GM19328 (cell line): ENCODE data around the gene LRRC7.
"Not testable (repeated sequence)": the region's sequence is repeated elsewhere in the genome, so short reads cannot be mapped to it uniquely, and the experiment has no call there.

Experiments
- ATAC-seq: cut with Tn5 transposase; IDR thresholded peaks from one replicate; pipeline ENCODE4 v1.9.1; 2021; ENCODE audit warnings: mild to moderate bottlenecking, moderate library complexity; ENCODE audit not compliant: unreplicated experiment

LRRC7 gene

DNA sequence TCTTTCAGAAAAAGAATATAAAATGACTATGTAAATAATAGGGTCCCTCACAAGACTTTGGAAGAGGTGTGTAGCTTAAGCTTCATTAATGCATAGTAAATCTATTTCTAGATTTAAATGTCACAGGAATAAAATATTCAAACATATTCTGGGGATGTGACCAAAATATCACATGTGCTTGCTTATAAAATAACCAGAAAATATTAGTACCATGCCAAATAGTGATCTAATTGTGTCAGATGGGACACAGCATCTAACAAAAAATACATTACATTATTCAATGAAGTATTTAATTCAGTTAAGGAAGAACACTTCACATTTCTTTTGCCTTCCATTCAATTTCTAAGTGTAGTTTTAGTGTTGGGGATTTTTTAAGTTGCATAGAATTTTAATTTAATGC is 458.1 kb downstream of the LRRC7 start:
- ATAC-seq: no peak

DNA sequence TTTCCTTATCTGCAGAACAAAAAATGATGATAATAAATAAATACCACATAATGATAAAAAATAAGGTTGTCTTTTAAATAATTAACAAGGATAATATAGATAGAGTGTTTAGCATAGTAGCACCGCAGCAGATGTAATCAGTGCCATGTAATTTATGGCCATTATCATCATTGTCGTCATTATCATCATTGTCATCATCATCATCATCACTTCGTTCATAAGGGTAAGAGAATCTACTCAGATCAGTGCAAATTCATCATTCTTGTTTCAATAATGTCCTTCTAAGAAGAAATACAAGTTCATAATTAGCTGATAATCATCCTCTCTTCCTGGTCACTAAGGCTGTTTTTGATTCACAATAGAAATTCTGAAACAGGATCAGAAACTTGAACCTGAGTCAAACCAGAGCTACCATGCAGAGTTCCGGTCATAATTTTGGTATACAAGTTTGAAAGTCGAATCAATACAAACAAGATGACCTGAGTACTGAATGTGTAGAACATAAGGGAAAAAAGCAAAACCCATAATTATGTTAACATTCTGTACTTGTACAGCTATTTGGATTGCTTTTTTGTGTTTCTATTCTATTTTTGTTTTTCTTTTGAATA is 465.6 kb downstream of the LRRC7 start:
- ATAC-seq: no peak

DNA sequence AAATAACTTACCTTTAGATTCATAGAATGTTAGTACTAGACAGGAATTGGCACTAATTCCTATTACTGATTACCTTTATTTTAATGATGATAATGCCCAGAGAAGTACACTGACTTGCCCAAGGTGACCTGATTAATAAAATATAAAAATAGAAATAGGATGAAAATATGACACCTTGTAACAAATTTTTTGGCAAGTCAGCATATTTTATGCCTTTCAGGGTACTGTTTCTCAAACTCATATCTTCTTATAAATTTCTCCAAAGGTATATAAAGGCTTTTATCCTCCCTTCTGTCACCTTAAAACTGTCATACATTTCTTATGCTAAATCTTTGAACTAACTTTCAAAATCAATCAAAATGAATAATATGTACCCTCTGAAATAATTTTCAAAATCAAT is 466.2 kb downstream of the LRRC7 start:
- no peak for ATAC-seq

DNA sequence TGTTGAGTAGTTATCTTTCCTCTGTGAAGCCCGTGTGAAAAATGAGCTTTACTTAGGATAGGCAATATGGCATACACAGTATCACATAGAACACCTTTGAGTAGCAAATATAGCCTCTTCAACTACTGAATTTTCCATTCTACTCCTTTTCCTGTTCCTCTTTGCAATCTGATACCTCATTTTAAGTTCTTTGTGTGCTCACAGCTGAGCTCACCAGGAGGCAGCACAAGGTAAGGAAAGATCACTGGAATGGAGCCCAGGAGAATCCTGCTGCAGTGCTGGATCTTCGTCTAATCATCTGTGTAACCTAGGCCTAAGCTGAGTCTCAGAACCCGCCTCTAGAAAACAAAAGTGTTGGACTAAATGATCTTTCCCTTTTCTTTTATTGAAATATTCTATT is 466.7 kb downstream of the LRRC7 start:
- no peak for ATAC-seq

DNA sequence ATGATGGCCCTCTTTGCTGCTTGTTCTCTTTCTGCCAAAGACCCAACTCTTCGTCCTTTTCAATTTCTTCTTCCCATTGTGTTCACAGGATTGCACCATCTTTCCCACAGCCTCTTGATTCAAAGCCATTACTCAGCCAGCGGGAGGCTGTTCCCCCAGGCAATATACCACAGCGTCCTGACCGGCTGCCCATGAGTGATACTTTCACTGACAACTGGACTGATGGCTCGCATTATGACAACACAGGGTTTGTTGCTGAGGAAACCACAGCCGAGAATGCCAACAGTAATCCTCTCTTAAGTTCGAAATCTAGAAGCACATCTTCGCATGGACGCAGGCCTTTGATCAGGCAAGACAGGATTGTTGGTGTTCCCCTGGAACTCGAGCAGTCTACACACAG is 470.3 kb downstream of the LRRC7 start:
- ATAC-seq: no peak

DNA sequence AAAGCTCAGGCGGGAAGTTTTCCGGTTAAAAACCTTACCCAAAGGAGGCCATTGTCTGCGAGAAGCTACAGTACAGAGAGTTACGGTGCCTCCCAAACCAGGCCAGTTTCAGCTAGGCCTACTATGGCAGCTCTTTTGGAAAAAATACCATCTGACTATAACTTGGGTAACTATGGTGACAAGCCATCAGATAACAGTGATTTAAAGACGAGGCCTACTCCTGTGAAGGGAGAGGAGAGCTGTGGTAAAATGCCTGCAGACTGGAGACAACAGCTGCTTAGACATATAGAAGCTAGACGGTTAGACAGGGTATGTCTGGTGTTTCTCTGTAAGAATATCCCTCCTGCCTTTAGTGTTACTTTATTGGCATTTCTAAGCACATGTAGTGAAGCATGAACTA is 471.8 kb downstream of the LRRC7 start:
- ATAC-seq: no peak

DNA sequence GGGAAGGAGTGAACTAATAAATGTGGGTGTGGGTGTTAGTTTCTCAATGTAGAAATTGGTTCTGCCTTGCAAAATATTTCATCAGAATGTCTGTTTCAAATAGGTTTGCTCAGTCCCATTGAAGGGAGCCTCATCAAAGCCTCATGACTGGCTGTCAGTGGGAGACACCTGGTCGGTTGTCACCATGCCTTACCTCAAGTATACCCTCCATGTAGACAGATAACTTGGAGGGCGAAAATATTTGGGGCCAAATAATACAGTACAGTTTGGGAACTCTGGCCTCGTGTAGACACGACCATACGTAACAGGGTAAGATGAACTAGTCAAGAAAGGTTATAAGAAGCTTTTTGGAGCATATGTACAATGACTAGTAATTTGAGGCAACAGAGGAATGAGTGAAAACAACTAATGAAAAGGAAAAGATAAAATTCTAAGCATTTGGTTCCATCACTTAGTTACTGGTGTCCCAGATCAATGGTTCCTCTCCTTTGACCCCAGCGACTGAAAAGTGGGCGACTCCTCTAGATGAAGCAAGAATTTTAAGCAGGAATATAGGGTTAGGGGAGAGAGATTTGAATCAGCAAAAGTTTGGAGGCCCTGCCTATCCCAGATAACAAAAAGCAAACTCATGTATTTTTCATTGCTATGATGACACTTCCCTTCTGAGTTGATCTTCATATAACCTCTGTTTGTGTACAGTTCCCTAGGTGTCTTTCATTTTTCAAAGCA is 473.8 kb downstream of the LRRC7 start:
- ATAC-seq: no peak

DNA sequence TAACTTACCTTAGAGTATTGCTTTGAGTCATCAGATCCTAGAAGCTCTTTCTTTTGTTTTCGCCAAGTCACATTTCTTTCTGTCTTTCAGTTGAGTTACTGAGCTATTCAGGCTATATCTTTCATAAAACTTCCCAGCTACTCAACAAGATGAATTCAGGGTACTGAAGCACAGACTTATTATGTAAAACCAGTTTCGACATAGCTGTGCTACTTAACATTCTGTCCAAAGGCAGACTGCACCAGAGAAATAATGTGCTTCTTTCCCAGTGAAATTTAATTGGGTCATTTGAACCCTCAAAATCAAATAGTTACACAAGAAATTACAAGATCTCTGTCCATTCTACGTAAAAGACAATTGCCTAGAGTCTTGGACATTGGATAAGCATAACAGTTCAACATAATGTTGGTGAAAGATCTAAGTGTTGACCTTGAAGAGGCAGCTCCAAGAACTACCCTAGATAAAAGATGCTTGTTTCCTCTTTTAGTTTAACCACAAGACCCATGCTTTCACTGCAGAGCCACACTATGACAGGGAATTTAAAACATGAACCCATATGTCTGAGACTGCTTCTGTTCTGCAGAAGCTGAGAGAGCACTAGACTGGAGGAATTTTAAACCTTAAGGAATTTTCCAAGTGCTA is 474.5 kb downstream of the LRRC7 start:
- peak; percentile 60 for ATAC-seq

DNA sequence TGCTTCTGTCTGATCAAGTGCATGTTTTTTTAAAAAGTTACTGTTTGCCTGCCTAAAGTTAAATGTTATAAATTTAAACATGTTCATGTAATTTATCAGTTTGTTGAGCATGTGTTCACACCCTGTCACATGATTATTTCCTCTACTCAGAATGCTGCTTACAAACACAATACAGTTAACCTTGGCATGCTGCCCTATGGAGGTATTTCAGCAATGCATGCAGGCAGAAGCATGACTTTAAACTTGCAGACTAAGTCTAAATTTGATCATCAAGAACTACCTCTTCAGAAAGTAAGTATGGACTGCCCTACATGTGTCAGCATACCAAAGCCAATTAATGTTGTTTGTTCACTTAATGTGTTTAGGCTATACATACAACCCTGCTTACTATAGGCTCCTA is 476.1 kb downstream of the LRRC7 start:
- no peak for ATAC-seq

DNA sequence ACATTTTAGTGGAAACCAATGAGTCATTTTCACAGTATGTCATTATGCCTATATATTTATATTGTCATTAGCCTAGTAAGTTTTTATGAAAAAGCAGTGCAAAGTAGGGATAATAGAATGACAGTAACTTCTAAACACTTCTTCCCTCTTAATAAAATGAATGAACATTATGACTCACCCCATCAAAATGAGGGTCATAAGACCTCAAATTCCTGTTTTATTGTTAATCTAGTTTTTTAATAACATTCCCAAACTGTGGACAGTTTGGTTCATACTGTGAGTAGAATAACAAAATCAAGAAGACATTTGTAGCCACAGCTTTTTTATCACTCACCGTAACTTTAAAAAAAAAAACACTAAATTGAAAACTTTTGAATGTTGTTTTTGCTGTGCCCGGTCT is 477.1 kb downstream of the LRRC7 start:
- no peak for ATAC-seq

DNA sequence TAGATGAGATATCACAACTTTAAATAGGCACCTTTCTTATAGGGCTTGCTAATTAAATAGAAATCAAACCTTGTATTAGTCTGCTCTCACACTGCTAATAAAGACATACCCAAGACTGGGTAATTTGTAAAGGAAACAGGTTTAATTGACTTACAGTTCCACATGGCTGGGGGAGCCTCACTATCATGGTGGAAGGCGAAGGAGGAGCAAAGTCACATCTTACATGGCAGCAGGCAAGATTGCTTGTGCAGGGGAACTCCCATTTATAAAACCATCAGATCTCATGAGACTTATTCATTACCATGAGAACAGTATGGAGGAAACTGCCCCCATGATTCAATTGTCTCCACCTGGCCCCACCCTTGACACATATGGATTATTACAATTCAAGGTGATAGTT is 477.9 kb downstream of the LRRC7 start:
- not testable (repeated sequence) for ATAC-seq

DNA sequence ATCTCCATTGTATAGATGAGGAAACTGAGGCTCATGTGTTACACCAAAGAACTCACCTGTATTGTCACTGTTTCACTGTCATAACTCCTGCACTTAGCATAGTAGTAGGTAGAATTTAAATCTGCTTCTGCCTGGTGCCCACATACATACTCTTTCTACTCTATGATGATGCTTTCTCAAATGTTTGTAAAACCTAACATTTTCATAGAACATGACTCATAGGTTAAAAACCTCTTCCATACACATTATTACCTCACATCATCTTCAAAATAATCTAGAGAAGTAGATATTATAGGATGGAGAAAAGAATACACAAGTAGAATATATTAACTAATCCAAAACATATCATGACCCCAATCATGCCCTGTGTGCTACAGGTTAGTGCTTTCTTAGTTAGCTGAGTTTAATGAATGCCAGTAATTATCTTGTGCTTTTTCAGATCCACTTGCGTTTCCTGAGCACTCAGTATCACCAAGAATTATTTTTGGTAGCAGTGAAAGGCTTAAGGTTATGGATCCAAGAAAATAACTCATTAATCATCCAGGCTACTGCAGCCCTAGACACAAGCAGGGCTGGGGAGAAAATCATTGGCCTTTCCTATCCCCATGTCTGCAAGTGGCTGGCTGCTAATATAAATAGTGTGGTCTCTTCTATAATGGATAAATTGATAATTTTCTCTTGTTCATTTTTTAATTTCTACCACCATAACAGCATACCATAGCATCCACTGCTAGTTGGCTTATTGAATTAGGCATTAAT is 480.8 kb downstream of the LRRC7 start:
- no peak for ATAC-seq

DNA sequence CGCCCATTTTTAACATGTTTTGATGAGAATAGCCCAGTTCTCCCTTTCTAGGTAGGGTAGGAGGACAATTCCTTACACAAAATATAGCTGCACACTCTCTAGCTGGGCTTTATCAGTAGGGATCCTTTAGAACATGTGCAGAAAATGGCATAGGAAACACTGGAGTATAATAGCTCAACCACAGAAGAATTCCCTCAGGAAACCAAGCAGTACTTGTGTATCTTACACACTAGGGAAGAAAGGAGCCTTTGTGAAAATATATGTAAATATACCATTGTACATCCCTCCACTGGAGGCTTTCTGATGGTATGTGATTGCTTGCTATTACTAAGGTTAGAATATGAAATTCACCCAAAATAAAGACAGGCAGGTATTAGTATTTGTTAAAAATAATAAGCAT is 484.2 kb downstream of the LRRC7 start:
- no peak for ATAC-seq

DNA sequence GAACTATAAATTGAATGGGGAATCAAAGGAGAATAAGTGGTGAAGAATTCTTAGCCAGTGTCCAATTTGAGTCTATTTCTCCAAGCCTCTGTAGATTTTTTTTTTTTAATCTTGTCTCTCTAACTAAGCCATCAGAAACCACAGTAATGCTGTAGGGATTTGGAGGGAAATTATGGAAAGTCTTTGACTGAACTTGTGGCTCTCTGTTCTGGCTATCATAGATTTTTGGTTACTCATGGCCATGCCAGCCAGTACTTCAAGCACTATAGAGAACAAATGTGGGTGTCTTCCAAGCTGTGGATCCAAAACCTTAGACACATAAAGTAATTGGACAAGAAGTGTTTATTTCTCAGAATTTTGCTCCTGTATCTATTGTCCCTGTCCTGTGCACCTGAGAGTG is 489.8 kb downstream of the LRRC7 start:
- no peak for ATAC-seq

DNA sequence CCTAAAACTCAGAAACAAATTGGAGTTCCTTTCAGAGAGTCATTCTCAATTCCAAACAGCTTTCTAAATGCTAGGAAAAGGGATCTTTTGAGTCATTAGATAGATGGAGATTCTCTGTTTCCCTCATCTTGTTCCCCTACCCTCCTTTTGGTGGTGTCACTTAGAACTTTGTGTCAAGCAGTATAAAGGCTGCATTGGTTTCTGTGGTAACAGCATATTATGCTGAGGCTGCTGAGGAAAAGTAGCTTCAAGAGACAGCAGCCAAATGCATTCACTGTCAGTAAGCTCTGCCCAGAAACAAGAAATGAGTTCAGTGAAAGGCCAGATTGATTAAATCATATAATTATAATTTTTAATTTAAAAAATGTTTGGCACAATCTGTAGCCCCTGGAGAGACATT is 493.5 kb downstream of the LRRC7 start:
- ATAC-seq: no peak

DNA sequence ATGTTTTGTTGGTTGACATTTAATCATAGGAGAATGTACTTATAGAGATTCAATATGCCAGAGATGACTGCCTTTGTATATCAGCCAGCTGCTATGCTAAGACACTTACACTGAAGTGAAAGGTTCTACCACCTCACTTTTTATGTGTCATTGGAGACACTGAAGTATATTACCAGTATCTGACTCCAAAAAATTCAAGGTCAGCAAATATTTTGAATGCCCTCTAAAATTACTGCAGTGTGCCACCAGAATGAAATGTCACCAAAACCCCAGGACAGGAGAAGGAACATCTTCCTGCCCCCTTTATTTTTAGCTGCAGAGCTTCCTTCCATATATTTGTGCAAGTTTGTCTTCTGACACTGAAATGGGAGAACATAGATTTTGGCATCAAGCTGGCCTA is 496.1 kb downstream of the LRRC7 start:
- ATAC-seq: no peak

DNA sequence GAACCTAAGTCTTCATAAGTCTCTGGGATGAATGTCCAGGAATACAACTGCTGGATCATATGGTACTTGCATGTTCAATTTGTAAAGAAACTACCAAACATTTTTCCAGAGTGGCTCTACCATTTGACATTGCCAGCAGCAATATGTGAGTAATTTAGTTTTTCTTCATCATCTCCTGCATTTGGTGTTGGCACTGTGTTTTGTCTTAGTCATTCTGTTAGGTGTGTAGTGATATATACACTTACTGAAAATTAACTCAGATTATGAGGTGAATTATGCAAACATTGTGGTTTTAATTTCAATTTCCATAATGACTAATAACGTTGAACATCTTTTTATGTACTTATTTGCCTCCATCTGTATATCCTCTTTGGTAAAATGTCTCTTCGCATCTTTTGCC is 499.0 kb downstream of the LRRC7 start:
- ATAC-seq: no peak

DNA sequence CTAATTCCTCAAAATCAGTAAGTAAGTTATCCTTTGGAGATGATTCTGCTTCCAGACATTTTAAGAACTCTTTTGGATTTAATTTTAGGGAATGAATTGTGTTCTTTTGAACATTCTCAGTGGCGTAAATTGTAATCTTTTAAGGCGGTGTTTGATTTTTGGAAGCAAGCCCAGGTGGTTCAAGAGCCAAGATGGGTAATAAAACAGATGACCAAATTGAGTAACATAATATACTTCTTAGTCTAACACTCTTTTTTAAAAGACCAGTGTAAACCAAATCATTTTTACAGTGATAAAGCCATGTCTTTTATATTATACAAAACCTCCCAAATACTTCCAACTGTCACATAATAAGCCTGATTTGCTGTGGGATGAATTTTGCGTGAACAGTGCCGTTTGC is 503.9 kb downstream of the LRRC7 start:
- ATAC-seq: no peak

DNA sequence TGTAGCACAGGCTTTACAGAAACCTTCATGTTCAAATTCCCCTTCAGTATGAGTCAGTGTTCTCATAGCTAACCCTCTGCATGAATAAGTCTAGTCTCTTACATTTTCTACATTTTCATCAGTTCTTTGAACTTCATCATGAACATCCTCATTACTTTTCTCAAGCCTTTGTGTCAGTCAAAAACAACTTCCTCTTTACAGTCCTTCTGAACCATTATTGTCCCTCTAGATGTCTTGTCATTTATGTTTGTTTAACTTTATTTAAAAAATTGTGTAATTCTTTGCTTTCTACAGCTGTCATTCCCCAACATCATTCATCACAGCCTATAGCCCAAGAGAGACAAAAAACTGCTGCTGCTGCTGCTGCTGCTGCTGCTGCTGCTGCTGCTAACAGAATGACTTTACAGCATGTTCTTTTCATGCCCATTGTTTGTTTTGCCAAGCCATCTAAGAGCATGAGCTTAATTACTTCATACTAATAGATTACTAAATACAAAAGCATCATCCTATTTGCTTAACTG is 504.6 kb downstream of the LRRC7 start:
- ATAC-seq: no peak

DNA sequence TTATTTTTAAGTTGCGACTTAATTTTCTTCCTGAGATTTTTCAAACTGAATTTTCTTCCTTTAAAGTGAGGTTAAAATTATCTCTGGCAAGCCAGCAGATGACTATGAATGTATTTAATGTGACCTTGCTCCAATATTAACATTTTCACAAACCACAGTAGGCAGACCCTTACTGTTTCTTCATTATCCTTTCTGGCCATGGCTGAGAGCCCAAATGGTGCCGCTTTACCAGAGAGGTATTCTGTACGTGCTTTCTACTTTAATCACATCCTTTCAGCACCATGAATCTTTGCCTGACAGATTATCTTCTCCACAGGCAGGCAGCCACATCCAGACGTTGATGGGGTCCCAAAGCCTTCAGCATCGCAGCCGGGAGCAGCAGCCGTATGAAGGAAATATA is 508.0 kb downstream of the LRRC7 start:
- no peak for ATAC-seq

DNA sequence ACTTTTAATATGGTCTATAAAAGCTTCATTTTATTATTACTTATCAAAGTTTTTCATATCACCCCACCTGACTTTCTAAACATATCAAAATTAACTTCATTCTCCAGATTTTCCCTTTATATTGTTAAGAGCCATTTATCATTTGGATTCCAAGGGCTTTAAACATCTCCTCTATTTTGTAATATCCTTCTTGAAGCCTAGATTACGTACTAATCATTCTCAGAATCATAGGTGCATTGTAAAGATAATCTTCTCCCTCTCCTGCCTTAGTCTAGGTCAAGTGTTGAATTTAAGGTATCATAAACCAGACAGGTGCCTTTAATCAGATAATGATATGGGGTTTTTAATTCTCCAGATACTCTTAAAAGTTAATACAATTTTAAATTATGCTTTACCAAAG is 509.3 kb downstream of the LRRC7 start:
- ATAC-seq: no peak

DNA sequence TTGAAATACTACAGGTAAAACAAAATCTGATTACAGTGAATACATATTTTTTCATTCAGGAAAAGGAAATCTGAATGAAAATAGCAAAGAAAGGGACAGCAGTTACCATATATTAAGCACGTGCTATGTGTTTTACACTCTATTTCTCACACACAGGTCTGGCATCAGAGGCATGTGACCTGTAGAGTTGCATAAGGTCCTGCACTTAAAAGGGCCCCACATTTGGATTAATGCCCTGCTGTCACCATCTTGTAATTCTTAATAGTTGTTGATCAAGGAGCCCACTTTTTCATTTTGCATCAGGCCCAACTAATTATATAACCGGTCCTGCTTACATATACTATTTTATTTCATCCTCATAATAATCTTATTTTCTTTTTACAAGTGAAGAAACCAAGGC is 511.8 kb downstream of the LRRC7 start:
- no peak for ATAC-seq
